Peyer's patch (tissue), 4 donors: ENCODE measurements around the gene SERPINB3.

Experiments used
- CTCF ChIP-seq, 6 experiments: fragments of 450-650 bp in 4 of 6; fragments of 200-600 bp in 2 of 6; sonication (generic) in 1 of 6; IDR thresholded peaks; one replicate each; pipeline ENCODE4 v1.5.1; 2017 to 2019; ENCODE audit warnings: antibody characterized with exemption in 6 of 6, mild to moderate bottlenecking in 3 of 6, moderate library complexity in 1 of 6
- POLR2A ChIP-seq, 2 donors: fragments of 450-650 bp; IDR thresholded peaks; one replicate each; pipeline ENCODE4 v1.5.1; 2017; ENCODE audit warnings: antibody characterized with exemption in 2 of 2, mild to moderate bottlenecking in 2 of 2, moderate library complexity in 2 of 2

GRCh38 chr18:63689064-63689463 lies 27.4 kb upstream of the SERPINB3 start:
- TF ChIP-seq CTCF (IDR thresholded peaks at IDR 0.05) = no peak
- no peak for TF ChIP-seq POLR2A (IDR thresholded peaks at IDR 0.05)
